Activated CD4-positive, alpha-beta T cell treated with anti-CD3 and anti-CD28 coated beads, Interleukin-2, amount 50 U/mL, for 16 hours (primary cell): ENCODE results near the gene CWC22.
A peak's percentile ranks its signal among the peaks of the same experiment; 100 is the strongest.
"Not testable (repeated sequence)": the region's sequence is repeated elsewhere in the genome, so short reads cannot be mapped to it uniquely, and the experiment has no call there.

Source experiments
- DNase-seq: peaks from one replicate; pipeline ENCODE4 v3.0.0-alpha.2; 2020

Gene CWC22

GRCh38 chr2:180006781-180007579 is at the start of gene CWC22:
CWC22 (minus strand) TSS chr2:180007297; CDS start chr2:179993341, 13,956 bp downstream.
- DNase-seq = peak; percentile 91

GRCh38 chr2:180056367-180057118 is 49.4 kb upstream of the CWC22 start:
- no peak for DNase-seq

GRCh38 chr2:180054576-180054975 is 47.5 kb upstream of the CWC22 start:
- not testable (repeated sequence) for DNase-seq

- DNase-seq = no peak
Observed at GRCh38 chr2:180050246-180050645, 43.1 kb upstream of the CWC22 start.

GRCh38 chr2:180048251-180048650 is 41.2 kb upstream of the CWC22 start:
- no peak for DNase-seq

GRCh38 chr2:180046776-180047175 is 39.7 kb upstream of the CWC22 start:
- no peak for DNase-seq

GRCh38 chr2:180046202-180046601 is 39.1 kb upstream of the CWC22 start:
- no peak for DNase-seq

- no peak for DNase-seq
Observed at GRCh38 chr2:180040146-180040925, 33.2 kb upstream of the CWC22 start.

- DNase-seq = no peak
Observed at GRCh38 chr2:180038997-180039396, 31.9 kb upstream of the CWC22 start.

GRCh38 chr2:180033993-180034894 is 27.1 kb upstream of the CWC22 start:
- DNase-seq = no peak

- no peak for DNase-seq
Observed at GRCh38 chr2:180029575-180029974, 22.5 kb upstream of the CWC22 start.

GRCh38 chr2:180021850-180022249 is 14.8 kb upstream of the CWC22 start:
- no peak for DNase-seq

- no peak for DNase-seq
Observed at GRCh38 chr2:180017784-180018183, 10.7 kb upstream of the CWC22 start.

- no peak for DNase-seq
Observed at GRCh38 chr2:180016937-180017336, 9.8 kb upstream of the CWC22 start.

- no peak for DNase-seq
Observed at GRCh38 chr2:180015951-180016709, 9.0 kb upstream of the CWC22 start.

GRCh38 chr2:180012523-180012922 is 5.4 kb upstream of the CWC22 start:
- peak; percentile 8 for DNase-seq

- no peak for DNase-seq
Observed at GRCh38 chr2:180010701-180011100, 3.6 kb upstream of the CWC22 start.

- no peak for DNase-seq
Observed at GRCh38 chr2:180006231-180006630, 866 bp downstream of the CWC22 start.

- not testable (repeated sequence) for DNase-seq
Observed at GRCh38 chr2:180005465-180005864, 1.6 kb downstream of the CWC22 start.

- no peak for DNase-seq
Observed at GRCh38 chr2:180004731-180005130, 2.4 kb downstream of the CWC22 start.

GRCh38 chr2:180003559-180003958 is 3.5 kb downstream of the CWC22 start:
- no peak for DNase-seq

- no peak for DNase-seq
Observed at GRCh38 chr2:180003073-180003472, 4.0 kb downstream of the CWC22 start.
